Liver (tissue), 9 donors: ENCODE measurements around the gene KPNA6. TPM values are rescaled to one million over a fixed set of nuclear protein-coding genes. Genes with fewer than 3 reads are reported as not detected.

Source experiments
- DNase-seq: peaks from one replicate; pipeline ENCODE4 v3.0.0-alpha.2; 2017; ENCODE audit warnings: low spot score
- H3K27ac ChIP-seq, 2 donors: one replicate each; pipeline ENCODE4 v1.7.0; 2013; ENCODE audit warnings: inconsistent platforms in 2 of 2, low read length in 2 of 2, control low read depth in 1 of 2, low read depth in 1 of 2, mild to moderate bottlenecking in 1 of 2
- H3K27me3 ChIP-seq, 4 donors: one replicate each; pipeline versions ENCODE4 v1.6.1 to v1.7.0; 2013; ENCODE audit warnings: low read length in 3 of 4, inconsistent platforms in 1 of 4, mild to moderate bottlenecking in 1 of 4, moderate library complexity in 1 of 4; ENCODE audit not compliant: control insufficient read depth in 4 of 4, insufficient read depth in 4 of 4
- H3K36me3 ChIP-seq, 4 donors: one replicate each; pipeline versions ENCODE4 v1.6.1 to v1.7.0; 2013; ENCODE audit warnings: low read length in 3 of 4, mild to moderate bottlenecking in 3 of 4, low read depth in 1 of 4, moderate library complexity in 1 of 4; ENCODE audit not compliant: control insufficient read depth in 4 of 4, insufficient read depth in 3 of 4
- H3K4me1 ChIP-seq, 4 donors: one replicate each; pipeline versions ENCODE4 v1.6.1 to v1.7.0; 2013; ENCODE audit warnings: low read length in 3 of 4, mild to moderate bottlenecking in 3 of 4, moderate library complexity in 1 of 4; ENCODE audit not compliant: control insufficient read depth in 4 of 4, insufficient read depth in 4 of 4
- H3K4me3 ChIP-seq, 3 donors: one replicate each; pipeline versions ENCODE4 v1.6.1 to v1.7.0; 2013; ENCODE audit warnings: low read length in 3 of 3, control low read depth in 1 of 3, low read depth in 1 of 3, mild to moderate bottlenecking in 1 of 3
- H3K9ac ChIP-seq, 2 donors: one replicate each; pipeline ENCODE4 v1.7.0; 2013; ENCODE audit warnings: low read length in 2 of 2, mild to moderate bottlenecking in 2 of 2, moderate library complexity in 2 of 2, control low read depth in 1 of 2, low read depth in 1 of 2
- H3K9me3 ChIP-seq, 4 donors: one replicate each; pipeline versions ENCODE4 v1.6.1 to v1.7.0; 2013; ENCODE audit warnings: low read length in 3 of 4; ENCODE audit not compliant: control insufficient read depth in 4 of 4
- EGR1 ChIP-seq, 2 donors: IDR thresholded peaks; 2 replicates each; pipeline ENCODE4 v1.6.1; 2016 to 2018; ENCODE audit warnings: antibody characterized with exemption in 2 of 2, low read depth in 2 of 2
- FOXA1 ChIP-seq: IDR thresholded peaks from 2 replicates; pipeline ENCODE4 v1.6.1; 2016; ENCODE audit warnings: antibody characterized with exemption
- FOXA2 ChIP-seq: IDR thresholded peaks from 2 replicates; pipeline ENCODE4 v1.6.1; 2016; ENCODE audit warnings: antibody characterized with exemption
- GABPA ChIP-seq, 2 donors: IDR thresholded peaks in 1 of 2; conservative IDR thresholded peaks in 1 of 2; 2 replicates each; pipeline ENCODE4 v1.6.1; 2016; ENCODE audit warnings: antibody characterized with exemption in 2 of 2, mild to moderate bottlenecking in 1 of 2, moderate library complexity in 1 of 2
- HNF4A ChIP-seq, 2 donors: conservative IDR thresholded peaks; 2 replicates each; pipeline ENCODE4 v1.6.1; 2016; ENCODE audit warnings: antibody characterized with exemption in 2 of 2, mild to moderate bottlenecking in 2 of 2
- HNF4G ChIP-seq: IDR thresholded peaks from 2 replicates; pipeline ENCODE4 v1.6.1; 2016; ENCODE audit warnings: antibody characterized with exemption
- JUND ChIP-seq, 2 donors: IDR thresholded peaks; 2 replicates each; pipeline ENCODE4 v1.6.1; 2016; ENCODE audit warnings: antibody characterized with exemption in 2 of 2
- MAX ChIP-seq: IDR thresholded peaks from 2 replicates; pipeline ENCODE4 v1.6.1; 2016; ENCODE audit warnings: antibody characterized with exemption
- NR2F2 ChIP-seq: IDR thresholded peaks from 2 replicates; pipeline ENCODE4 v1.6.1; 2016; ENCODE audit warnings: antibody characterized with exemption
- RAD21 ChIP-seq, 2 donors: IDR thresholded peaks; 2 replicates each; pipeline ENCODE4 v1.6.1; 2016; ENCODE audit warnings: antibody characterized with exemption in 2 of 2, mild to moderate bottlenecking in 2 of 2
- REST ChIP-seq: IDR thresholded peaks from 2 replicates; pipeline ENCODE4 v1.6.1; 2016; ENCODE audit warnings: antibody characterized with exemption, mild to moderate bottlenecking
- RXRA ChIP-seq, 2 donors: IDR thresholded peaks; 2 replicates each; pipeline ENCODE4 v1.6.1; 2017 to 2018; ENCODE audit warnings: antibody characterized with exemption in 2 of 2, mild to moderate bottlenecking in 1 of 2
- YY1 ChIP-seq: IDR thresholded peaks from 2 replicates; pipeline ENCODE4 v1.6.1; 2016; ENCODE audit warnings: antibody characterized with exemption, mild to moderate bottlenecking
- WGBS: extraction: QIAGEN DNeasy Blood & Tissue Kit; methylation state at CpG from one replicate; pipeline ENCODE4 v1.1.7; 2013; 5-methylcytosine and 5-hydroxymethylcytosine counted together
- polyA plus RNA-seq, 2 donors: library from polyadenylated mRNA; stranded (reverse) in 1 of 2; unstranded in 1 of 2; fragments of 200-250 nt in 1 of 2; fragments of >200 nt in 1 of 2; fragmentation: Nextera tagmentation in 1 of 2; extraction: Ambion mirVana in 1 of 2; gene quantifications; one replicate each; pipeline versions ENCODE4 v1.2.1 to v1.2.3, GENCODE V29; 2013 to 2015
- total RNA-seq, 2 donors: library from RNA; depleted of rRNA; stranded (reverse); fragments of >200 nt; gene quantifications; one replicate each; pipeline ENCODE4 v1.2.3, GENCODE V29; 2014
- TF ChIP-seq, protein P1 (sequence below): IDR thresholded peaks from 2 replicates; pipeline ENCODE4 v1.6.1; 2016; ENCODE audit warnings: antibody characterized with exemption
- donor health status: healthy.
- donor health status: healthy.
- donor health status: healthy.
- donor health status: healthy.
- donor health status: healthy.

The KPNA6 gene
- total and polyA plus RNA-seq, 4 donors: 9.3 to 23.2 (median 16.7) TPM

GRCh38 chr1:32179443-32180185, 71.8 kb downstream of the KPNA6 start, which contains the start of gene TXLNA (continued):
- TF ChIP-seq MAX: peak; percentile 39

GRCh38 chr1:32180186-32181060, 72.6 kb downstream of the KPNA6 start:
- H3K36me3 ChIP-seq: peaks cover 4 to 19% (median 14%) of the 10 kb centered on the region in 4 donors
- peaks cover 19 to 47% (median 40%) of the 10 kb centered on the region in 4 donors for H3K4me1 ChIP-seq
- DNase-seq: peak; percentile 46
- TF ChIP-seq REST (no peak), GABPA (IDR thresholded peaks at IDR 0.05 in 1 of 2, conservative IDR thresholded peaks at IDR 0.05 in 1 of 2) (no peak), HNF4A (conservative IDR thresholded peaks at IDR 0.05) (no peak), JUND (IDR thresholded peaks at IDR 0.05) (no peak), MAX (no peak), RAD21 (IDR thresholded peaks at IDR 0.05) (no peak), YY1 (no peak), RXRA (IDR thresholded peaks at IDR 0.05) (no peak), NR2F2 (no peak)
- TF ChIP-seq, protein P1, sequence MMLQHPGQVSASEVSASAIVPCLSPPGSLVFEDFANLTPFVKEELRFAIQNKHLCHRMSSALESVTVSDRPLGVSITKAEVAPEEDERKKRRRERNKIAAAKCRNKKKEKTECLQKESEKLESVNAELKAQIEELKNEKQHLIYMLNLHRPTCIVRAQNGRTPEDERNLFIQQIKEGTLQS: no peak
- H3K4me3 ChIP-seq: peak overlapping the region; percentile 68 to 87 (median 78)
- 7% methylated on average over 36 of the region's 36 CpGs for WGBS
- H3K9ac ChIP-seq: peak overlapping the region; percentile 66 to 95
- no peaks in the 10 kb centered on the region for H3K9me3 ChIP-seq
- H3K27ac ChIP-seq: peak overlapping the region; percentile 87 to 98
- no peaks in the 10 kb centered on the region for H3K27me3 ChIP-seq

GRCh38 chr1:32181065-32181464, 73.2 kb downstream of the KPNA6 start:
- no peak for DNase-seq
- 86% methylated on average over 9 of the region's 9 CpGs for WGBS
- TF ChIP-seq, protein P1: no peak
- TF ChIP-seq GABPA (IDR thresholded peaks at IDR 0.05 in 1 of 2, conservative IDR thresholded peaks at IDR 0.05 in 1 of 2) (no peak), FOXA2 (no peak), NR2F2 (no peak), RAD21 (IDR thresholded peaks at IDR 0.05) (no peak), HNF4G (no peak), HNF4A (conservative IDR thresholded peaks at IDR 0.05) (no peak), FOXA1 (no peak), EGR1 (IDR thresholded peaks at IDR 0.05; ENCODE audit: low read depth in 2 of 2) (no peak)
- Histone ChIP-seq H3K9ac (peak overlapping the region in 1 of 2 donors; percentile 66), H3K9me3 (no peaks in the 10 kb centered on the region), H3K4me3 (peak overlapping the region in 2 of 3 donors; percentile 68 to 78), H3K27me3 (no peaks in the 10 kb centered on the region), H3K4me1 (peaks cover 17 to 49% (median 38%) of the 10 kb centered on the region in 4 donors), H3K36me3 (peaks cover 4 to 19% (median 15%) of the 10 kb centered on the region in 4 donors), H3K27ac (peak overlapping the region in 1 of 2 donors; percentile 87)
